Upper lobe of left lung (tissue), 4 donors: Measurements from ENCODE around the gene DLG5.

Experiments used
- CTCF ChIP-seq, 6 experiments: fragments of 450-650 bp in 4 of 6; fragments of 200-600 bp in 2 of 6; sonication (generic) in 2 of 6; IDR thresholded peaks; one replicate each; pipeline ENCODE4 v1.5.1; 2016 to 2019; ENCODE audit warnings: antibody characterized with exemption in 6 of 6
- POLR2A ChIP-seq, 4 donors: fragments of 450-650 bp; IDR thresholded peaks; one replicate each; pipeline ENCODE4 v1.5.1; 2016 to 2017; ENCODE audit warnings: antibody characterized with exemption in 4 of 4, mild to moderate bottlenecking in 2 of 4
- POLR2AphosphoS5 ChIP-seq, 2 donors: sonication (generic); formaldehyde crosslinking; IDR thresholded peaks; one replicate each; pipeline ENCODE4 v1.5.1; 2017; ENCODE audit warnings: antibody characterized with exemption in 2 of 2

GRCh38 chr10:77780180-77780579, 146.4 kb downstream of the DLG5 start:
- TF ChIP-seq CTCF (IDR thresholded peaks at IDR 0.05) = no peak
- no peak for TF ChIP-seq POLR2A (IDR thresholded peaks at IDR 0.05)
- TF ChIP-seq POLR2AphosphoS5 (IDR thresholded peaks at IDR 0.05) = no peak
